Retinal pigment epithelial cell (primary cell): Measurements from ENCODE around the gene PDCD1LG2.

Experiments
- DNase-seq: peaks from one replicate; pipeline ENCODE4 v3.0.0-alpha.2; 2010; ENCODE audit warnings: low read depth
- H3K4me3 ChIP-seq: 2 replicates; pipeline ENCODE4 v1.5.1; 2011; ENCODE audit warnings: mild to moderate bottlenecking, low read length, control low read depth, moderate library complexity
- TF ChIP-seq, protein P1 (sequence below): conservative IDR thresholded peaks from 2 replicates; pipeline ENCODE4 v1.5.1; 2011; ENCODE audit warnings: low read depth, low read length, control low read depth, inconsistent platforms

PDCD1LG2 gene

DNA sequence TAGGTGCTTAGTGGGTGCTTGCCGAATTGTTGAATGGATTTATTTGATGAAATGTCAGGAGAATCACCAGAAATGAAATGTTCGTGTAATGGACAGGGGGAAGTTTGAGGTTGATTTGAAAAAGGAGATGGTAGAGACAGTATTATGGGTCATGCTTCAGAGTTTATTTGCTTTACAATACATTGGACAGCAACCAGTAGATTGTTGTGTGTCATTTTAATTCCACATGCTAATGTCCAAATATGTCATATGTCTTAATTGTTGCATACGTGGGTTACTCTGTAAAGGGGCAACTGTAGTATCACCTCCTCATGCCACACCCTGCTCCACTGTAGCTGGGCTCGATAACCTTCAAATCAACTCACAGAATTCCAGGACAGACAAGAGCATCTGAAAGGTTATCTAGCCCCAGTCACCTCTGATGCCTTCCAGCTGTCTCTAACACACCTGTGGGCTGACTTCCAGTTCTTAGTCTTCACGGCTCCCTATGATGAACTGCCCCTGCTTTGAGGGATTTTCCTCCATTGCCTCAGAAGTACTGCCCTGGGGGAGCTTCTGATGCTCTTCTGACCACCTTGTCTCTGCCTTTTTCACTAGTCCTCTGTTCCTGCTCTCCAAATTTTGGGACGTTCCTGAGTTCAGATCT lies 1.7 kb downstream of the PDCD1LG2 start:
- H3K4me3 ChIP-seq = no peak overlapping the region
- TF ChIP-seq, protein P1, sequence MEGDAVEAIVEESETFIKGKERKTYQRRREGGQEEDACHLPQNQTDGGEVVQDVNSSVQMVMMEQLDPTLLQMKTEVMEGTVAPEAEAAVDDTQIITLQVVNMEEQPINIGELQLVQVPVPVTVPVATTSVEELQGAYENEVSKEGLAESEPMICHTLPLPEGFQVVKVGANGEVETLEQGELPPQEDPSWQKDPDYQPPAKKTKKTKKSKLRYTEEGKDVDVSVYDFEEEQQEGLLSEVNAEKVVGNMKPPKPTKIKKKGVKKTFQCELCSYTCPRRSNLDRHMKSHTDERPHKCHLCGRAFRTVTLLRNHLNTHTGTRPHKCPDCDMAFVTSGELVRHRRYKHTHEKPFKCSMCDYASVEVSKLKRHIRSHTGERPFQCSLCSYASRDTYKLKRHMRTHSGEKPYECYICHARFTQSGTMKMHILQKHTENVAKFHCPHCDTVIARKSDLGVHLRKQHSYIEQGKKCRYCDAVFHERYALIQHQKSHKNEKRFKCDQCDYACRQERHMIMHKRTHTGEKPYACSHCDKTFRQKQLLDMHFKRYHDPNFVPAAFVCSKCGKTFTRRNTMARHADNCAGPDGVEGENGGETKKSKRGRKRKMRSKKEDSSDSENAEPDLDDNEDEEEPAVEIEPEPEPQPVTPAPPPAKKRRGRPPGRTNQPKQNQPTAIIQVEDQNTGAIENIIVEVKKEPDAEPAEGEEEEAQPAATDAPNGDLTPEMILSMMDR = no peak

DNA sequence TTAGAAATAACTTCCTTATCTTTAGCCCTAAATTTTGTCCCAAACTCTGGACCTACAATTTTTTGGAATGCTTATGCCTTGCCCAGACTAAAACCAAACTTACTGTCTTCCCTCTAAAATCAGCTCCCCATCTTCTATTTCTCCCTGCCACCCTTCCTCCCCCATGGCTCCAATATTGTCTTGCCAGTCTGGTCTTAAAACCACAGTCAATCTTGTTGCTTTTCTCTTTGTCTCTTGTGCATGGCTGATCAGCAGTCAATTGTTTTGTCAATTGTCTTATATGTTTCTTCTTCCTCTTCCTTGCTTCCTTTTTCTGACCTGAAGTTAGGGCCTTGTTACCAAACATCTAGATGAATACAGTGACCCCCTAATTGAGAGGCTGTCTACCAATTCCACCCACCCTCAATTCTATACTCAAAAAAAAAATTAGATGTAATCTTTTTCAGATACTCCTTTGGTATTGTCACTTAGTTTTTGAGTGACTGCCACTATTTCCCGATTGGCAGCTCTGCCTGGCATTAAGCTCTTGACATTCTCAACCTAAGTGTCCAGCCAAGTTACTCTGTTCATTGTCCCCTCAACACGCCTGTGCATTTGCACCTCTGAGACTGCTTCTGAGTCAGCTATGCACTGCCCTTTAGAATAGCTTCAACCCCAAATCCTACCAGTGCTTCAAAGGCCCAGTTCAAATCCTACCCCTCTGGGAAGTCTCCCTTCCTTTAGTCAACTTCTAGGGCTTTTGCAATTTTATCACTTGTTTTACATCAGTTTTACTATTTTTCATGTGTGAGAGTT lies 2.5 kb downstream of the PDCD1LG2 start:
- DNase-seq = no peak
- TF ChIP-seq, protein P1 = no peak

More for the DNA sequence above, 1.7 kb downstream of the PDCD1LG2 start:
- no peak for DNase-seq

DNA sequence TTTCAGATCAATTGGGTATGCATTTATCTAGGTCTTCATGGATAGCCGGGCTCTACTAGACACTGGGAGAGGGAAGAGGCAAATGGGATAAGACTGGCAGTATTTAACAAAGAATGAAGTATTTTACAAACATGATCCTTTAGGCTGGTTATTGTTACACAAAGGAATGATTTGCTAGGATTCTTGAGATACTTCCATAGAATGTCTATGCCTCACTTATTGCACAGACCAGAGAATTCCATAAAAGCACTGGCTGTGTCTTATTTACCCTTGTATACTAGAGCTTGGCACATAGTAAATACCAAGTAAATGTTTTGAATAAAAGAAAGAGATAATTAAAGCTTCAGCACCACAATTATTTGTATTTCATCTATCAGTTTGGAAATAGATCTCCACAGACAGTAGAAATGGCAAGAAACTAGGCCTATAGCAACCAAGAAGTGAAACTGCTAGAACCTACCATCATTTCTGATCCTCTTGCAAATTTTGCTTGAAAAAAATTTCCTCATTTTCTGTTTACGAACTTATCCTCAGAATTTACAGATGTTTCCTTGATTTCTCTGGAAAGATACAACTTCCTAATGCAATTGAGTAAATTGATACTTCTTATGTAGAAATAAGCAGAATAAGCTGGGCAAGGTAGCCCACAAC lies 3.8 kb downstream of the PDCD1LG2 start:
- H3K4me3 ChIP-seq = no peak overlapping the region
- TF ChIP-seq, protein P1 = no peak
- DNase-seq = no peak

More for the DNA sequence above, 2.5 kb downstream of the PDCD1LG2 start:
- H3K4me3 ChIP-seq = no peak overlapping the region

DNA sequence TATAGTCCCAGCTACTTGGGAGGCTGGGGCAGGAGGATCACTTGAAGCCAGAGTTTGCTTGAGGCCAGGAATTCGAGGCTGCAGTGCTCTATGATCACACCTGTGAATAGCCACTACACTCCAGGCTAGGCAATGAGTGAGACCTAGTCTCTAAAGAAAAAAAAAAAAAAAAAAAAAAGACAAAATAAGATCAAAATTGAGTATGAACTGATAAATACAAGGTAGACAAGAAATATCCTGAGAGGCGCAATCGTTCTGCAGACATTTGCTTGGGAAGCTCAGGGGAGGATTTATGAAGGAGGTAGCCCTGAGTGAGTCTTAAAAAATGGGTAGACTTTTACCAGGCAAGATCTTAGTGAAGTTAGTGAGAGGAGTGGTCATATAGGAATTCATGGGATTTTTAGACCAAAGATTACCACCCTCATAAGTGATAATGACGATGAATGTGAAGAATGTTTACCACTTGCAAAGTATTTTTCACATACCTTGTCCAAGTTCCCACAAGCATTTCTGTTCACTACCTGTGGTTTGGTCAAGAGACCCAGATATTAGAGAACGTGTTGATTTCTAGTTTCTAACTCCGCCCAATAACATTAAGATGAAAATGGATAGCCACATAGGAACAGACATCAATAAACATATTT lies 4.4 kb downstream of the PDCD1LG2 start:
- no peak for DNase-seq
- no peak overlapping the region for H3K4me3 ChIP-seq
- TF ChIP-seq, protein P1 = no peak

DNA sequence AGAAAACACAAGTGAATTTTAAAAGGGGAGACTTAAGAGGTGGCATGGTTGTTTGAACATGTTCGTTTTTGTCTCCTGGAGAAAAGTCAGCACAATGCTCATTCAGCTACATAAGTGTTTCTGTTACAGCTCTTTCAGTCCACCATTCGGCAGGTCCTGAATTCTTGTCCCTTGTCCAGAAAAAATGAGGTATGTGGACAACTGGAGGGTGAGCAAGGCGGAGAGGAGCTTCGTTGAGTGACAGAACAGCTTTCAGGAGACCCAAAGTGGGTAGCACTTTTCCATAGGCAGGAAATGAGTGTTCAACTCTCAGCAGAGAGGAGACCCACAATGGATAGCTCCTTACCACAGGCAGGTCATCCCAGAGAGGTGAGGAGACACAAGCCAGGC lies 4.9 kb downstream of the PDCD1LG2 start:
- DNase-seq = no peak
- TF ChIP-seq, protein P1 = no peak
- no peak overlapping the region for H3K4me3 ChIP-seq

DNA sequence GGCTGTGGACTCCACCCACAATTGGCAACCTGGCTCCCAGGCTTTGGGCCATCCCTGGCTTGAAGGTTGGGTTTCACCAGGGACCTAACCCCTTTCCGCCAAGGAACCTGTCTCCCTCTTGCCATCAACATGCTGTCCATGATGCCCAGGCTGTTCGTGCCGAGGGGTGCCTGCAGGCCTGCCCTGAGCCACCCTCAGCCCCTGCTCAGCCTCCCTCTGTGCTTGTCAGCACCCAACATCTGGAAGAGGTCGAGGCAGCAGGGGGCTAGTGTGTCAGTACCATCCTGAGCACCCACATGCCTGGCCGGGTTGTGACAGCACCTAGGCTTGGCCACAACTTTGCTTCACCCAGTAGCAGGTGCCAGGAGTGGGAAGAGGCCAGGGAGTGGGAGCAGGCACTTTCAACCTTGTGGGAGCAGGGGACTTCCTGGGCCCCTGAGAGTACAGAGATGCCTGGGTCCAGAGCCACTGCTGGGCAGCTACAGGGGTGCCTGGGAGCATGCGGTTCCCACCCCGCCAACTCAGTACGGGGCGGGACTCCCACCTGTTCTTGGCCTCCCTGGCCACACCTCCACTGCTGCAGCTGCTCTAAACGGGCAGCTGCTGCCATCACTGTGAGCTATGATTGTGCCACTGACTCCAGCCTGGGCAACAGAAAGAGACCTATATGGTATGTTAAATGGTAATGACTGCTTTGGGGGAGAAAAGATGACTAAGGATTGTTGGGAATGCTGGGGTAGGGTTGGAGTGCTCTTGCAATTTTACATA lies 6.3 kb downstream of the PDCD1LG2 start:
- H3K4me3 ChIP-seq = no peak overlapping the region
- DNase-seq = no peak
- TF ChIP-seq, protein P1 = no peak
